Small intestine (tissue), 4 donors: Measurements from ENCODE around the gene G6PC1. TPM values are rescaled to one million over a fixed set of nuclear protein-coding genes. Genes with fewer than 3 reads are reported as not detected.

ENCODE experiments used
- polyA plus RNA-seq, 4 donors: library from polyadenylated mRNA; stranded (reverse) in 3 of 4; unstranded in 1 of 4; fragments of 200-250 nt in 3 of 4; fragments of 120-200 nt in 1 of 4; gene quantifications; one replicate each; pipeline versions ENCODE4 v1.2.1 to v1.2.3, GENCODE V29; 2013
- donor health status: healthy with polysubstance abuse.
- donor health status: Bipolar disorder and iron deficiency.
- donor health status: healthy.

G6PC1 gene
- polyA plus RNA-seq, 4 donors: 1.4 to 12.1 (median 4.3) TPM

Other genes with a start within 250 kb of the G6PC1 start
- gene TUBG2, start 241.5 kb upstream of the G6PC1 start, polyA plus RNA-seq: 10 to 100 TPM in 1 of 4 donors, 1 to 10 TPM in 3; 1.3 to 15.4 (median 4.9) TPM
- gene PLEKHH3, start 223.8 kb upstream of the G6PC1 start, polyA plus RNA-seq: 10 to 100 TPM in 2 of 4 donors, 1 to 10 TPM in 2; 2.2 to 13.4 (median 9.0) TPM
- gene CCR10, start 219.0 kb upstream of the G6PC1 start, polyA plus RNA-seq: 1 to 10 TPM in 2 of 4 donors, under 1 TPM in 1, not detected in 1; 0.38 to 4.6 (median 1.1) TPM
- gene CNTNAP1, start 218.3 kb upstream of the G6PC1 start, polyA plus RNA-seq: 1 to 10 TPM in 2 of 4 donors, under 1 TPM in 1, not detected in 1; 0.54 to 2.7 (median 2.5) TPM
- gene EZH1, start 155.8 kb upstream of the G6PC1 start, polyA plus RNA-seq: 10 to 100 TPM in 3 of 4 donors, 1 to 10 TPM in 1; 8.1 to 33.0 (median 13.0) TPM
- 10 to 100 TPM in 2 of 4 donors, 1 to 10 TPM in 2; 1.1 to 48.2 (median 16.4) TPM for gene RAMP2, start 139.6 kb upstream of the G6PC1 start, polyA plus RNA-seq
- gene VPS25, start 127.3 kb upstream of the G6PC1 start, polyA plus RNA-seq: 100 to 1,000 TPM in 2 of 4 donors, 10 to 100 TPM in 2; 85.7 to 117 (median 94.3) TPM
- 10 to 100 TPM in 1 of 4 donors, 1 to 10 TPM in 2, under 1 TPM in 1; 0.67 to 25.6 (median 1.5) TPM for gene WNK4, start 120.2 kb upstream of the G6PC1 start, polyA plus RNA-seq
- 100 to 1,000 TPM; 101 to 317 (median 296) TPM for gene COA3, start 102.1 kb upstream of the G6PC1 start, polyA plus RNA-seq
- 1 to 10 TPM in 1 of 4 donors, under 1 TPM in 1, not detected in 2; 0.52 to 2.3 TPM for gene CNTD1, start 101.9 kb upstream of the G6PC1 start, polyA plus RNA-seq
- 10 to 100 TPM; 73.5 to 96.8 (median 81.1) TPM for gene BECN1, start 76.5 kb upstream of the G6PC1 start, polyA plus RNA-seq
- 10 to 100 TPM; 49.9 to 93.0 (median 61.2) TPM for gene PSME3, start 67.4 kb upstream of the G6PC1 start, polyA plus RNA-seq
- gene AOC2, start 56.2 kb upstream of the G6PC1 start, polyA plus RNA-seq: 1 to 10 TPM in 2 of 4 donors, under 1 TPM in 2; 0.54 to 1.3 (median 0.89) TPM
- 10 to 100 TPM in 1 of 4 donors, 1 to 10 TPM in 3; 1.3 to 30.0 (median 3.1) TPM for gene AOC3, start 49.6 kb upstream of the G6PC1 start, polyA plus RNA-seq
- gene AARSD1, start 63.7 kb downstream of the G6PC1 start, polyA plus RNA-seq: 10 to 100 TPM; 27.3 to 47.4 (median 40.5) TPM
- gene PTGES3L, start 79.3 kb downstream of the G6PC1 start, polyA plus RNA-seq: 1 to 10 TPM in 2 of 4 donors, under 1 TPM in 2; 0.67 to 2.0 (median 0.94) TPM
- gene RUNDC1, start 79.8 kb downstream of the G6PC1 start, polyA plus RNA-seq: 10 to 100 TPM in 1 of 4 donors, 1 to 10 TPM in 3; 7.2 to 13.9 (median 8.0) TPM
- 1,000 to 10,000 TPM; 1,737 to 4,151 (median 2,370) TPM for gene RPL27, start 97.6 kb downstream of the G6PC1 start, polyA plus RNA-seq
- gene IFI35, start 106.0 kb downstream of the G6PC1 start, polyA plus RNA-seq: 10 to 100 TPM; 51.5 to 62.4 (median 59.7) TPM
- gene VAT1, start 121.6 kb downstream of the G6PC1 start, polyA plus RNA-seq: 100 to 1,000 TPM in 1 of 4 donors, 10 to 100 TPM in 3; 20.1 to 163 (median 66.4) TPM
- gene RND2, start 124.4 kb downstream of the G6PC1 start, polyA plus RNA-seq: under 1 TPM in 3 of 4 donors, not detected in 1; 0.27 to 0.67 (median 0.41) TPM
- 10 to 100 TPM in 1 of 4 donors, 1 to 10 TPM in 2, under 1 TPM in 1; 0.45 to 12.4 (median 5.5) TPM for gene BRCA1, start 224.6 kb downstream of the G6PC1 start, polyA plus RNA-seq